Neural cell (in vitro differentiated cells): Measurements from ENCODE around the gene SSBP3.

Experiments used
- RAD21 ChIP-seq: fragments of 450-650 bp; conservative IDR thresholded peaks from 2 replicates; pipeline ENCODE4 v1.6.1; 2014; ENCODE audit warnings: antibody characterized with exemption, mild to moderate bottlenecking, moderate library complexity
- TAF1 ChIP-seq: IDR thresholded peaks from 2 replicates; pipeline ENCODE4 v1.6.1; 2012; ENCODE audit warnings: low read depth
- TF ChIP-seq, protein P1 (sequence below): fragments of 450-650 bp; IDR thresholded peaks from 2 replicates; pipeline ENCODE4 v1.5.1; 2014; ENCODE audit warnings: antibody characterized with exemption, mild to moderate bottlenecking, moderate library complexity; ENCODE audit not compliant: poor library complexity, severe bottlenecking

- TF ChIP-seq TAF1, result no peak
- TF ChIP-seq, protein P1, sequence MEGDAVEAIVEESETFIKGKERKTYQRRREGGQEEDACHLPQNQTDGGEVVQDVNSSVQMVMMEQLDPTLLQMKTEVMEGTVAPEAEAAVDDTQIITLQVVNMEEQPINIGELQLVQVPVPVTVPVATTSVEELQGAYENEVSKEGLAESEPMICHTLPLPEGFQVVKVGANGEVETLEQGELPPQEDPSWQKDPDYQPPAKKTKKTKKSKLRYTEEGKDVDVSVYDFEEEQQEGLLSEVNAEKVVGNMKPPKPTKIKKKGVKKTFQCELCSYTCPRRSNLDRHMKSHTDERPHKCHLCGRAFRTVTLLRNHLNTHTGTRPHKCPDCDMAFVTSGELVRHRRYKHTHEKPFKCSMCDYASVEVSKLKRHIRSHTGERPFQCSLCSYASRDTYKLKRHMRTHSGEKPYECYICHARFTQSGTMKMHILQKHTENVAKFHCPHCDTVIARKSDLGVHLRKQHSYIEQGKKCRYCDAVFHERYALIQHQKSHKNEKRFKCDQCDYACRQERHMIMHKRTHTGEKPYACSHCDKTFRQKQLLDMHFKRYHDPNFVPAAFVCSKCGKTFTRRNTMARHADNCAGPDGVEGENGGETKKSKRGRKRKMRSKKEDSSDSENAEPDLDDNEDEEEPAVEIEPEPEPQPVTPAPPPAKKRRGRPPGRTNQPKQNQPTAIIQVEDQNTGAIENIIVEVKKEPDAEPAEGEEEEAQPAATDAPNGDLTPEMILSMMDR, result no peak
- TF ChIP-seq RAD21, result no peak
Observed at GRCh38 chr1:54340434-54340833, 65.8 kb downstream of the SSBP3 start.
